ENCODE data around the gene SLC25A19. TPM values are rescaled to one million over a fixed set of nuclear protein-coding genes. Genes with fewer than 3 reads are reported as not detected.

The SLC25A19 gene
- total RNA-seq, 1 donor from 2014 or later: 12.8 TPM

- no peak overlapping the region for H3K4me3 ChIP-seq (ENCODE audit: insufficient read depth, low read depth, low read length)
- H3K79me2 ChIP-seq (ENCODE audit: insufficient read depth, low read length): peaks cover 11% of the 10 kb centered on the region
- TF ChIP-seq CTCF (IDR thresholded peaks at IDR 0.05; ENCODE audit: insufficient read depth, low read depth, low read length) (no peak), EZH2 (IDR thresholded peaks at IDR 0.05; ENCODE audit: insufficient read depth, low read length) (no peak)
- Mint-ChIP-seq H3K27ac (ENCODE audit: unreplicated experiment) (peak overlapping the region; percentile 18), H3K36me3 (ENCODE audit: low read depth, unreplicated experiment) (peaks cover 26% of the 10 kb centered on the region), H3K27me3 (ENCODE audit: low read depth, unreplicated experiment) (no peaks in the 10 kb centered on the region), H3K4me3 (ENCODE audit: unreplicated experiment) (no peak overlapping the region), H3K4me1 (ENCODE audit: low read depth, unreplicated experiment) (peaks cover 24% of the 10 kb centered on the region), H3K9me3 (ENCODE audit: unreplicated experiment) (no peaks in the 10 kb centered on the region)
- H3K9me3 ChIP-seq (ENCODE audit: insufficient read depth, low read depth, low read length): no peaks in the 10 kb centered on the region
- FAIRE-seq (no peak), DNase-seq (ENCODE audit: low read depth) (no peak)
- no peak overlapping the region for H2AFZ ChIP-seq (ENCODE audit: low read depth, low read length)
- no peak overlapping the region for H3K27ac ChIP-seq (ENCODE audit: low read depth, low read length)
- H3K36me3 ChIP-seq (ENCODE audit: insufficient read depth, low read length): peaks cover 22% of the 10 kb centered on the region
- H3K27me3 ChIP-seq (ENCODE audit: insufficient read depth, low read length): no peaks in the 10 kb centered on the region
- peaks cover 52% of the 10 kb centered on the region for H4K20me1 ChIP-seq (ENCODE audit: insufficient read depth, low read length)
- no peak overlapping the region for H3K4me2 ChIP-seq (ENCODE audit: low read length)
- peaks cover 29% of the 10 kb centered on the region for H3K4me1 ChIP-seq (ENCODE audit: insufficient read depth, low read length)
- H3K9ac ChIP-seq (ENCODE audit: low read length): no peak overlapping the region
Observed at GRCh38 chr17:75318615-75319222, 29.5 kb upstream of the SLC25A19 start.

- no peak for FAIRE-seq
- H3K9ac ChIP-seq (ENCODE audit: low read length): no peak overlapping the region
- H3K79me2 ChIP-seq (ENCODE audit: insufficient read depth, low read length): peaks cover 7% of the 10 kb centered on the region
- H3K27me3 Mint-ChIP-seq (ENCODE audit: low read depth, unreplicated experiment): no peaks in the 10 kb centered on the region
- H3K27ac ChIP-seq (ENCODE audit: low read depth, low read length): no peak overlapping the region
- H3K9me3 Mint-ChIP-seq (ENCODE audit: unreplicated experiment): no peaks in the 10 kb centered on the region
- DNase-seq (ENCODE audit: low read depth): no peak
- H3K36me3 ChIP-seq (ENCODE audit: insufficient read depth, low read length): peaks cover 22% of the 10 kb centered on the region
- peaks cover 25% of the 10 kb centered on the region for H3K4me1 Mint-ChIP-seq (ENCODE audit: low read depth, unreplicated experiment)
- H3K4me1 ChIP-seq (ENCODE audit: insufficient read depth, low read length): peaks cover 26% of the 10 kb centered on the region
- H2AFZ ChIP-seq (ENCODE audit: low read depth, low read length): no peak overlapping the region
- H3K27ac Mint-ChIP-seq (ENCODE audit: unreplicated experiment): peak overlapping the region; percentile 18
- TF ChIP-seq EZH2 (IDR thresholded peaks at IDR 0.05; ENCODE audit: insufficient read depth, low read length): no peak
- no peak for TF ChIP-seq CTCF (IDR thresholded peaks at IDR 0.05; ENCODE audit: insufficient read depth, low read depth, low read length)
- no peak overlapping the region for H3K4me3 ChIP-seq (ENCODE audit: insufficient read depth, low read depth, low read length)
- no peak overlapping the region for H3K4me3 Mint-ChIP-seq (ENCODE audit: unreplicated experiment)
- H3K4me2 ChIP-seq (ENCODE audit: low read length): no peak overlapping the region
- H3K9me3 ChIP-seq (ENCODE audit: insufficient read depth, low read depth, low read length): no peaks in the 10 kb centered on the region
- peaks cover 48% of the 10 kb centered on the region for H4K20me1 ChIP-seq (ENCODE audit: insufficient read depth, low read length)
- peaks cover 22% of the 10 kb centered on the region for H3K36me3 Mint-ChIP-seq (ENCODE audit: low read depth, unreplicated experiment)
- no peaks in the 10 kb centered on the region for H3K27me3 ChIP-seq (ENCODE audit: insufficient read depth, low read length)
Observed at GRCh38 chr17:75318211-75318610, 29.0 kb upstream of the SLC25A19 start.

GRCh38 chr17:75317671-75318070 is 28.4 kb upstream of the SLC25A19 start:
- Histone ChIP-seq H2AFZ (ENCODE audit: low read depth, low read length) (no peak overlapping the region), H3K27me3 (ENCODE audit: insufficient read depth, low read length) (no peaks in the 10 kb centered on the region), H3K4me1 (ENCODE audit: insufficient read depth, low read length) (peaks cover 25% of the 10 kb centered on the region), H3K36me3 (ENCODE audit: insufficient read depth, low read length) (peaks cover 22% of the 10 kb centered on the region), H3K9me3 (ENCODE audit: insufficient read depth, low read depth, low read length) (no peaks in the 10 kb centered on the region), H3K79me2 (ENCODE audit: insufficient read depth, low read length) (peaks cover 7% of the 10 kb centered on the region), H3K27ac (ENCODE audit: low read depth, low read length) (no peak overlapping the region), H3K4me2 (ENCODE audit: low read length) (no peak overlapping the region), H4K20me1 (ENCODE audit: insufficient read depth, low read length) (peaks cover 42% of the 10 kb centered on the region), H3K4me3 (ENCODE audit: insufficient read depth, low read depth, low read length) (no peak overlapping the region), H3K9ac (ENCODE audit: low read length) (no peak overlapping the region)
- no peak for TF ChIP-seq EZH2 (IDR thresholded peaks at IDR 0.05; ENCODE audit: insufficient read depth, low read length)
- TF ChIP-seq CTCF (IDR thresholded peaks at IDR 0.05; ENCODE audit: insufficient read depth, low read depth, low read length): no peak
- H3K4me1 Mint-ChIP-seq (ENCODE audit: low read depth, unreplicated experiment): peaks cover 31% of the 10 kb centered on the region
- FAIRE-seq (no peak), DNase-seq (ENCODE audit: low read depth) (no peak)
- no peaks in the 10 kb centered on the region for H3K27me3 Mint-ChIP-seq (ENCODE audit: low read depth, unreplicated experiment)
- no peaks in the 10 kb centered on the region for H3K9me3 Mint-ChIP-seq (ENCODE audit: unreplicated experiment)
- peaks cover 23% of the 10 kb centered on the region for H3K36me3 Mint-ChIP-seq (ENCODE audit: low read depth, unreplicated experiment)
- H3K27ac Mint-ChIP-seq (ENCODE audit: unreplicated experiment): no peak overlapping the region
- no peak overlapping the region for H3K4me3 Mint-ChIP-seq (ENCODE audit: unreplicated experiment)
